Measurements from ENCODE around the gene RASSF4.

- no peak for TF ChIP-seq CTCF (IDR thresholded peaks at IDR 0.05)
- TF ChIP-seq EP300 (IDR thresholded peaks at IDR 0.05) = no peak
- TF ChIP-seq POLR2AphosphoS5 (IDR thresholded peaks at IDR 0.05) = no peak
These were observed 63.8 kb downstream of the RASSF4 start for GRCh38 chr10:45023426-45023825.
